HCEC 1CT (cell line): ENCODE data around the gene RFX1.

Experiments used
- DNase-seq: peaks from one replicate; pipeline ENCODE4 v3.0.0-alpha.2; 2017

Gene RFX1

DNA sequence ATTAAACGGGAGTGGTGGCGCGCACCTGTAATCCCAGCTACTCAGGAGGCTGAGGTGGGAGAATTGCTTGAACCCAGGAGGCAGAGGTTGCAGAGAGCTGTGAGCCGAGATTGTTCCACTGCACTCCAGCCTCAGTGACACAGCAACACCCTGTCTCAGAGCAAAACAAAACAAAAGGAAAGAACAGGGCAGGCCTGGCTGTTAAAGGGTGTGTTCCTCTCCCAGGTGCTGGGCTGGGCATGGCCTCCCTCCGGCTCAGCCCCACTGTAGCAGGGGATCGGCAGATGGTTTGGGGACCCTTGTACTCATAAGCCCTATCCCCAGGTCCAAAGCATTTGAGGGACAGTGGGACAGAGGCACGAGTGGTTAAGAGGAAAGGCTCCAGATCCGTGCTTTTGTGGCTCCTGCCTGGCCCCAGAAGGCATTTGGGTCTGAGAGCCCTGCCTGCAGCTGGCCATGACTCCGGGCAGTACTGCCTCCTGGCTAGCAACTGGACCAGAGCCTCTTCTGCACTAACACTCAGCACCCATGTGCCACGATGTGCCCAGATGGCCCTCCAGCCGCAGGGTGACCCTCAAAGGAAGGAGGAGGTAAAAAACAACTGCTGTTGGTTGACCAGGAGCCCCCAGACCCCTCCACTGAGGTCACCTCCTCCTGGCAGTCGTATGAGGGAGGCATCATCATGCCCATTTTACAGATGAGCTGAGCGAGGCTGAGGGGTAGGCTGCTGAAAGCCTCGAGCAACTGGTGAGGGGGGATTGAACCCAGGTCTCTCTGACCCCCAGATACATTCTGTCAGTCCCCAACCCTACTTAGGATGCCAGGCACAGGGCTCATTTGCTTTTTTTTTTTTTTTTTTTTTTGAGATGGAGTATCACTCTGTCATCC lies 10.0 kb downstream of the RFX1 start:
- DNase-seq = no peak

DNA sequence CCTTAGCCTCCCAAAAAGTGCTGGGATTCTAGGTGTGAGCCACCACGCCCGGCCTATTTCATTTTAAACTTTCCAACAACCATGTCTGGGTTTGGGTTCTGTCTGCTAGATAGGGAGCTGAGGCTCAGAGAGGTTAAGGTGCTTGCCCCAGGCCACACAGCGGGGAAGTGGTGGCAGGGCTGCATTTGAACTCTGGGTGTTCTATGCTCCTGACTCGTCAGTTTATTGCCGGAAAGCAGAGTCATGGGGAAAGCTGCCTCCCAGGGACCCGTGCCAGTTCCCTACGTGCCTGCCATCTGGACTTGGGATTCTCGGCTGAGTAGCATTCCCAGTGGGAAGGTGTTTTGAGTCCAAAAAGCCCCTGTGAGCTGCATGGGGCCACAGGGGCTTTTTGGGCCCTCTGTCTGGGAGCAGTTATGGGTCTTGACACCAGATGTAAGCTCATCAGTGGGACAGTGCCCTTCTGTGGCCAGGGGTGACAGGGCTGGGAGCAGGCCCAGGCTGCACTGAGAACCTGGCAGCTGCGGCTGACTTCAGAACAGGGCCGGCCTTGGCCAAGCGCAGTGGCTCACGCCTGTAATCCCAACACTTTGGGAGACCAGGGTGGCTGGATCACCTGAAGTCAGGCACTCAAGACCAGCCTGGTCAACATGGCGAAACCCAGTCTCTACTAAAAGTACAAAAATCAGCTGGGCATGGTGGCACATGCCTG lies 10.9 kb downstream of the RFX1 start:
- DNase-seq = no peak

DNA sequence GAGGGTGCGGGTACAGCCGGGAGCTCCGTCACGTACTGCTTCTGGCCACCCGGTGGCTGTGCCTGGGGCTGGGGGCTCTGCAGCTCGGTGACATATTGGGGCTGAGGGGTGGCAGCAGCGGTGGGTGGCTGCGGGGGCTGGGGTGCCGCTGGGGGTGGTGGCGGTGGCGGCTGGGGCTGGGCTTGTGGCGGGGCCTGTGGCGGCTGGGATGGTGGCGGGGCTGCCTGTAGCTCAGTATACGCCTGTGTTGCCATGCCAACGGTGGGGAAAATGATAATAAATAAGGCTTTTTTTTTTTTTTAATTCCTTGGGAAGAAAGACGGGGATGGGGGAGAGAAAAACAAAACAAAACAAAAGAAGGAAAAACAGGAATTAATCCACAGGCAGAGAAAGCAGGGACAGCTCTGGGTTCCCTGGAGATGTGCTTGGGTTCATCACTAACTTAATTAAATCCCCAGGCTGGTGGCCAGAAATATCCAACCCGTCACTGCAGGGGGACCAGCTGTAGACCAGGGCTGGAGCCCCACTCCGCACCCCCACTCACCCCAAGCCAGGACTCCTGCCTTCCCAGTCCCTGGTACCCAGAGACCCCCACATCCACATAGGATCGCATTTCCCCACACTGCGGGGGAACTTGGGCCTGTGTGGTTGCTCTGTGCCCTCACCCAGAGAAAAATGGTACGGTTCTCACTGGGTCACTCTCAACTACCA lies 12.4 kb downstream of the RFX1 start:
- DNase-seq = no peak

DNA sequence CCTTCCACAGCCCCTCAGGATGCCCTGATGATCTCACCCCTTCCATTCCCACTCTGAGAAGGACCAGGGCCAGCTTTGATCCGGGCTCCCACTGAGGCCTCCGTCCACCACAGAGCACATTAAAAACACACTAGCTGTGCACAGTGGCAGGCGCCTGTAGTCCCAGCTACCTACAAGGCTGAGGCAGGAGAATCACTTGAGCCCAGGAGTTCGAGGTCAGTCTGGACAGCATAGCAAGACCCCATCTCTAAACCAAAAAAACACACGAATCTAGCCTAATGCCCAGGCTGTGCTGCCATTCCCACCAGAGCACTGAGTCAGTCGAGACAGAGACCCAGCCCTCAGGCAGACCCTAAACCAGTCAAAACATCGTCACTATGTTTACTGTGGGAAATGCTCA lies 14.1 kb downstream of the RFX1 start:
- DNase-seq = no peak

DNA sequence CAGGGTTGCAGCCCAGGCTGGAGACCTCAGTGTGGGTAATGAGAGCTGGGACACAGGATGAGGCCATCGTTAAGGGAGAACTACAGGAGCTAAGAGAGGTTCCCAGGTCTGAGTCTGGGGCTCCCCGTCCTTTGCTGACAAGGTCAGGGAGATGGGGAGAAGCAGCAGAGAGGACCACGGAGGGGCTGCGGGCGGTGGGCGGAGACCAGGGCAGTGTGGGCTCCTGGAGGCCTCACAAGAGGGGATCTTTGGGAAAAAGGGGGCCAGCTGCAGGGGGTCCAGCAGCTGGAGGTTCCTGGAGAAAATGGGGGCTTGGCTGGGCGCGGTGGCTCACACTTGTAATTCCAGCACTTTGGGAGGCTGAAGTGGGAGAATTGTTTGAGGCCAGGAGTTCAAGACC lies 16.0 kb downstream of the RFX1 start:
- no peak for DNase-seq

DNA sequence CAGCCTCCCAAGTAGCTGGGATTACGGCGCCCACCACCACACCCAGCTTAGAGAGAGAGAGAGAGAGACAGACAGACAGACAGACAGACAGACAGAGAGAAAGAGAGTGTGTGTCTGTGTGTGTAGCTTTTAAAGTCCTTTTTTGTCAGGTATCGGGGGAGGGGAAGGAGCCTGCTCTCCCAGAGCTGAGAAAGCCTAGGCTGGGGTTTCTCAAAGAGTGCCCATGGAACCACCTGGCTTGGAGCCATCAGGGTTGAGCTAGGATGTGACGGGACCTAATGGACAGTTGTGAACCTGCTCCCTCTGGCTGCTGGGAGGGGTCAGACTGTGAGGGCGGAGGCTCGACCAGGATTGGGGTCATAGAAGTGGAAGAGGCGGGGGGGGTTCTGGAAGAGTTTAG lies 16.6 kb downstream of the RFX1 start:
- DNase-seq = no peak

DNA sequence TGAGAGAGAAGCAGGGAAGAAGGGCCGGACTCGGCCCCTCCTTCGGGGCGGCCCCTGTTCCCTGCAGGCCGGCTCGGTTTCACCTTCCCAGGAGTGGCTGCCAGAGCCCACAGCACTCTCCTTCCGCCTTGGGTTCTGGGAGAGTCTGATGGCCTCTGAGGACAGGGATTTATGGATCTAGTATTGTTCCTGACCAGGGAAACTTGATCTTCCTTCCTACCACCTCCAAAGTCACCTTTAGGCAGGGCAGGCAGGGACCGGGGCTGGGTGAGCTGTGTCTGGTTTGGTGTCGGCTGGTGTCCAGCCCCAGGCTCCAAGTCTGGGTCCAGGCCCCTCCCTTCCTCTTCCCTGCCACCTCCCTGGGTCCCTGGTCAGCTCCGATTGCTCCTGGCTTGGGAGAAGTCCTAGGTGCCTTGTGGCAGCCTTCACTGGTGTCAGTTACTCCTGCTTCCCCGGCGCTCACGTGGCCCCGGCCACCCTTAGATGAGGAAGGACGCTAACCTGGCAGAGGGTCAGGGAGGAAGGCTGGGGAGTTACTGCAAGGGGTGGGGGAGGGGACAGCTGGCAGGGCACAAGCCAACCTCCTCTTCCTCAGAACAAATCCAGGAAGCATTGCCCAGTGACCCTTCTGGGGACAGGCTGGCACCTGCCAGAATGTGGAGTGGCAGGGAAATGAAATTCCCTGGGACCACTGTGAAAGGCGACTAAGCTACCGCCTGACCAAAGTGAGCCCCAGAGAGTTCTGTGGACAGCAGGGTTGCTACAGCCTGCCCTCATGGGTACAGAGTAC lies 18.8 kb downstream of the RFX1 start:
- no peak for DNase-seq

DNA sequence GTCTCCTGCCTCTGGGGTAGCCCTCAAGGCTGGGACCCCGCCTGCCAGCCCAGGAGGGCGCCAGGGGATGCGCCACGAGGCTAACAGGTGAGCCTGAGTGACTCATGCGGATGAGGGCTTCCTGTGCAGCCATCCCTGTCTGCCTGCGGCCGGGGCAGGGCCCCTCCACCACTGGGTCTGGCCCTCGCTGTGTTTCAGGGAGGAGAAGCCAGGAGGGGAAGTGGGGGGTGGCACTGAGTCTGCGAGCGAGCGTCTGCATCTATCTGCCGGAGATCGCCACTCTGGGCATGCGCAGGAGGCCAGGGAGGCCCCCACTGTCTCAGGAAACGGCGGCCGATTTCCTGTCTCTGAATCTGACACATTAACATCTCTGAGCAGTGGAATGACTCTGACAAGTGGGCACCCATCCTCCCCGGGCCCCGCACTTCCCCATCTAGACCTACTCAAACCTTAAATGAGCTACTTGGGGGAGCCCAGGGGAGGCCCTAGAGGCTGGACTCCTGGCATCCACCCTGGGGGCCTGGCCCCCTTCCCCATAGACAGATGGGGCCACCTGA lies 19.7 kb downstream of the RFX1 start:
- DNase-seq = peak; percentile 51

DNA sequence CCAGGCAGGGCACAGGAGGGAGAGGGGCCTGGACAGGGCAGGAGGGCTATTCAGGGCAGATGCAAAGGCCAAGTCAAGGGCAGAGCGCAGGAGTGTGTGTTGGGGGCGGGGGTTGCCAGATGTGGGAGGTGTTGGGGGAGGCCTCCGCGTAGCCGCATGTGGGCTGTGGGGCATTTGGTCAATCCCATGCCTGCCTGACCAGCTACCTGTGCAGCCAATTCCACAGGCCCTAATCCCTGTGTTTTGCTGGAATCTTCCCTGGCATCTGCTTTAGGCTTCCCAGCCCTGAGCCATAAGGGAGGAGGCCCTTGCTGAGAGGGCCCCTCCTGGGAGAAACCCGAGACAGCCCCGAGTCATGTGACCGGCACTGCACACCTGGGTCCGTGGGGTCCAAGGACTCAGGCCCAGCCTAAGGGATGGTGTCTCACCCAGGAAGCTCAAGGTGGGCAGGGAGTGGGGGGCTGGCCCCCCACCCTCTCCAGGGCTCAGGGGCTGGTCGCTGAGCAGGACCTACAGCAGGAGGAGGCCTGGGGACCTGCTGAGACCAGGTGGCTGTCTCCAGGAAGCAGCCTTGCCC lies 20.3 kb downstream of the RFX1 start:
- DNase-seq = no peak

DNA sequence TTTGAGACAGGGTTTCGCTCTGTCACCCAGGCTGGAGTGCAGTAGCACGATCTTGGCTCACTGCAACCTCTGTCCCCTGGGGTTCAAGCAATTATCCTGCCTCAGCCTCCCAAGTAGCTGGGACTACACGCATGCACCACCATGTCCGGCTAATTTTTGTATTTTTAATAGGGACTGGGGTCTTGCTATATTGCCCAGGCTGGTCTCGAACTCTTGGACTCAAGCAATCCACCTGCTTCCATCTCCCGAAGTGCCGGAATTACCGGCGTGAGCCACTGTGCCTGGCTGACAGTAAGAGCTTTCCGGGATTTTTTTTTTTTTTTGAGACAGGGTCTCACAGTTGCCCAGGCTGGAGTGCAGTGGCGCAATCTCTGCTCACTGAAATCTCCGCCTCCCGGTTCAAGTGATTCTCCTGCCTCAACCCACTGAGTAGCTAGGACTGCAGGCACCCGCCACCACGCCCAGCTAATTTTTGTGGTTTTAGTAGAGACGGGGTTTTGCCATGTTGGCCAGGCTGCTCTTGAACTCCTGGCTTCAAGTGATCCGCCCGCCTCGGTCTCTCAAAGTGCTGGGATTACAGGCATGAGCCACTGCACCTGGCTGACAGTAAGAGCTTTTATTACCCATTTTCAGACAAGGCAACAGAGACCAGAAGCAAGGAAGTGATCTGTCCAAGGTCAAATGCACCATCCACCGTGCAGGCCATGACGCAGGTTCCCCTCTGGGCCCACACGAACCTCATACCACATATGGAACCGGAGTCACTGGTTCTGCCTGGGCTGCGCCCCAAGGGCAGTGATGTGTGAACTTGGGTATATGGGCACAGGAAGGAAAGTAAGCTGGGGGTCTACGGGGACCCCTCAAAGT lies 21.0 kb downstream of the RFX1 start:
- DNase-seq = no peak

DNA sequence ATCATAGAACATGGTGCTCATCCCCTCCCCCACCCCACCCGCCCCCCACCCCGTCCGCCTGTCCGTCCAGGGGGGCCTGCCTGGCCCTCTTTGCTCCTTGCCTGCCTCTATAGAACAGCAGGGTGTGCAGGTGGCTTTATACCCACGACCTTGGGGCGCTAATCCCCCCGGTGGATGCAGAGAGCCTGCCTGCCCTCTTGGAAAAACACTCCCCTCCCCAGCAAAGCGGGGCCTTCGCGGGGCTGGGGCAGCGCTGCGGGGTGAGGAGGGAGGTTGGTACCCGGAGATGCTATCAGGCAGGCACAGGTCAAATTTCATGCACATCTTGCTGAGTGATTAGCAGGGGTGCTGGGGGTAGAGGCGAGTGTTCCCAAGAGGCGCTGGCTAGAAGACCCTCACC lies 21.9 kb downstream of the RFX1 start:
- DNase-seq = no peak

DNA sequence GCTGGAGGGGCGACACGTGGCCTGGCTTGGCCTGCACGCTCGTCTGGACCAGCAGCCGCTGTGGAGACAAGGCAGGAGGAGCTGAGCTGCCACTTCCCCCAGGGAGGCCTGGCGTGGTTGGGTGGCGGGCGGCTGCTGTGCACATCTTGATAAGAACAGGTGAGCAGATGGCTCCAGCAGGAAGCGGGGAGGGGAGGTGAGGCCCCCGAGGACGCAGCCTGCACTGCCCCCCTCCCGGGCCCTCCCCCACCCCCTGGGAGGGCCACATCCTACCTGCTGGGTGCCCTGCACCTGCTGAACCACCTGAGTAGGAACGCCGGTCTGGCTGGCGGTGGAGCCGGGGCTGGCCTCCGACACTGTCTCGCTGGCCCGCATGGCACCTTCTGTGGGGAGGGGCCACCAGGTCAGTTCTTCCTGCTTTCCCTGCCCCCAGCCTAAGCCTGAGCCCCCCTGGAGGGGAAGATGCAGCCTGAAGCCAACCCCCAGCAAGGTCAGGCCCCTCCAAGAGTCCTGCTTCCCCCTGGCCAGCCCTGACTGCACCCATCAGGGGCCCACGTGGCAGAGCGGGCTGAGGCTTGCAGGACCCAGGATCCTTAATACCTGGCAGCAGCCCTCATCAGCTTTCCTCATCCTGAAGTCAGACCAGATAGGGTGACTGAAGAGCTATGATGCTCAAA lies 22.8 kb downstream of the RFX1 start:
- DNase-seq = no peak

DNA sequence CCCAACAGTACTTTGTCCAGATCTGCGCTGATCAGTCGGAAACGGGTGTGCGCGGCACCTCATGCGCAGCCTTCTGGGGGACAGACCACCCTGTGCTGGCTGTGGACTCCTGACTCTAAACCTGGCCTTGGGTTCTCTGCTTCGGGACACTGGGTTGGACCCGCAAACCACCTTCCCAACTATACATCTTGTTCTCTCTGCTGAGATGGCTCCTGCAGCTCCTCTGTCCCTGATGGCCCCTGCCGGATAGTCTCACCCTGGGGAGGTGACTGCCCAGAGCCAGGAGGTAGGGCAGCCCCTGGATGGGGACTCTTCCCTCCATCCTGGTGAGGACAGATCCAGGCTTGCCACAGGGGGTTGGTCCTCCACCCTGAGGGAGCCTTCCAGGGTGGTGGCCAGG lies 23.3 kb downstream of the RFX1 start:
- DNase-seq = no peak

DNA sequence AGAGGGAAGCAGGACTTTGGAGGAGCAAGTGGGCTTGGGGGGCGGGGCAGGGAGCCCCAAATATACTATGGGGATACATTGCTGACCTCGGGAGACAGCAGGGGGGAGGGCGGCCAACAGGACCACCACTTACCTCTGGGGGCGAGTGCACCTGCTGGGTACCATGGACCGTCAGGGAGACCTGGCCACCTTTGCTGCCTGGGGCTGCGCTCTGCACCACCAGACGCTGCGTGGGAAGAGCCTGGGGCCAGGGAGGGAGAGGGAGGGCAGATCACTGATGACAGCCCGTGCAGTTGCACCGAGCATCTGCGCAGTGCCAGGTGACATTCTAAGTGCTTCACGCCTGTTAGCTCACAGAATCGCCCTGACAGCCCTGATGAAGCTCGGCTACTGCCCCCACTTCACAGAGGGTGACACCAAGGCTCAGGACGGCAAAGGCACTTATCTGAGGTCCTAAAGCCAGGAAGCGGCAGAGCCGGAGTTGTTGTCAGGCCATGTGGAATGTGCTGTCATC lies 24.1 kb downstream of the RFX1 start:
- no peak for DNase-seq

DNA sequence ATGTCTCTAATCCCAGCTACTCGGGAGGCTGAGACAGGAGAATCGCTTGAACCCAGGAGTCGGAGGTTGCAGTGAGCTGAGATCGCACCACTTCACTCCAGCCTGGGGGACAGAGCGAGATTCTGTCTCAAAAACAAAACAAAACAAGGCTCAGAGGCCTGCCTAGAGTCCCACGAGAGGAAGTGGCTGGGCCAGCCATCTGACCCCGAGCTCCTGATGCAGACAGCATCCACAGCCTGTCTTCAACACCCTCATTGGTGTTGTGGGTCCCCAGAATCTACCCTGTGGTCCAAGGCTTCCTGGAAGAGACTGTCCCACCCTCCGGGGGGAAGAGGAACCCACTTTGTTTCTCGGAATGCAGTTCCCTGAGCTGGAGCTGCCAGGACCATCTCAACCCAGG lies 24.7 kb downstream of the RFX1 start:
- DNase-seq = no peak

DNA sequence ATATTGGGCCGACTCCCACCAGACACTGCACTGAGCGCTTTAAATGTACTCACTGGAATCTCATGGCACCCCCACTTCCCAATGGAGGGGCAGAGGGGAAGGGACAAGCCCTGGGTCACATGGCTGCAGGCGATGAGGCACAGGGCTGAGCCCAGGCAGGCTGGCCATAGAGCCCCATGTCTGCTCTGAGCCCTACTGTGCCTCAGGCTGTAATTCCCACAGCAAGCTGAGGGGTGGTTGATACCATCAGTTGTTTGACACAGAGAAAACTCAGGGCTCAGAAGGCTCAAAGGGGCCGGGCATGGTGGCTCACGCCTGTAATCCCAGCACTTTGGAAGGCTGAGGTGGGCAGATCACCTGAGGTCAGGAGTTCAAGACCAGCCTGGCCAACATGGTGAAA lies 25.1 kb downstream of the RFX1 start:
- no peak for DNase-seq

DNA sequence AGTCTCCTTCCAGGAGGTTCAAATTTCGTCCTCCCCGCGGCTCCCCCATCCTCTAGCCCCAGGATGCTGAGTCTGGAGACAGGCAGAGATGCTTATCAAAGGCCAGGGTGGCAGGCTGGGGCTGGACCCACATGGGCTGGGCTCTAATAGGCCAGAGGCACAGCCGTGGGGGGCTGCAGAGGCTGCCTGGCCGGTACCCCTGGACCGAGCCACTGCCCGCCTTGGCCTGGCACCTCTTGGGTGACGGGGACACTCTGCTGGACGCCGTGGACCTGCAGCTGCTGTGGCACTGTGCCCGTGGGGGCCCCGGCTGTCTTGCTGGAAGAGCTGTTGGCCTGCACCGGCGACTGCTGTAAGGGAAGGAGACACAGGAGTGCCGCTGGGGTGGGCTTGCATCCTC lies 25.8 kb downstream of the RFX1 start:
- no peak for DNase-seq

DNA sequence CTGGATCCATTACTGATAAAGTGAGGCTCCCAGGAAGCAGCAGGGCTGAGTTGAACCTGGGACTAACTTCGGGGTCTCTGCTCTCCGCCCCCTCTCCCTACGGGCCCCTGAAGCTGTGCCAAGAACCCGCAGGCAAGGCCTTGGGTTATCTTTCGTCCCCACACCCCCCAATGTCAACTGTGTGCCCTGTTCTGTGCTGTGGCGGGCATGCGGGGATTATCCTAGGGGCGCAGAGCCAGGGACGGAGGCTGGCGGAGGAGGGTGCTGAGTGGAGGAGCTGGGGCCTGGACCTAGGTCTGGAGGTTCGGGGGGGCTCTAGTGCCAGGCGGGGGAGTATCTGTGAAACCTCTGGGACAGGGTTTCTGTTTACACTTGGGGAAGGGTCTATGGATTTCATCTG lies 26.4 kb downstream of the RFX1 start:
- DNase-seq = no peak

DNA sequence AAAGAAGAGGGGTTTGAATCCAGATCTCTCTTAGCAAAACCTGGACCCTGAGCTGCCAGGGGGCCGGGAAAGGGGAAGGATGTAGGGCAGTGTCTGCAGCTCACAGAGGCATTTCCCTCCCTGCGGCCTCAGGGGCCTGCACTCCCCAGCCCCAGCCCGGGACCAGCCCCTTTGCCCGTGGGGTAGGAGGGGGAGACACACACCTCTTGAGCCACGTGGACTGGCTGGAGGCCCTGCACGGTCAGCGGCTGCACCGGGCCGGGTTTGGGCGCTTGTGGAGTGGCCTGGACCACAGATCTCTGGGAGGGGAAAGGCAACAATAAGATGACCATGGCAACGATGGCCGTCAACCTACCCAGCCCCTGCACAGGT lies 26.9 kb downstream of the RFX1 start:
- no peak for DNase-seq
